Gastroesophageal sphincter (tissue), 4 donors: ENCODE data around the gene CMTM7. TPM values are rescaled to one million over a fixed set of nuclear protein-coding genes. Genes with fewer than 3 reads are reported as not detected.

Experiments used
- ATAC-seq: fragments of 150-250 bp; one replicate; pipeline ENCODE4 v1.9.1; 2016; ENCODE audit warnings: mild to moderate bottlenecking, moderate library complexity
- H3K27ac ChIP-seq, 4 donors: fragments of 200-600 bp; sonication (generic) in 3 of 4; 1 replicate in 3 of 4; 2 replicates in 1 of 4; pipeline ENCODE4 v1.5.1; 2016 to 2019
- H3K27me3 ChIP-seq: fragments of 200-600 bp; sonication (generic); one replicate; pipeline ENCODE4 v1.5.1; 2019
- H3K36me3 ChIP-seq, 2 donors: fragments of 200-600 bp; sonication (generic); one replicate each; pipeline ENCODE4 v1.5.1; 2019; ENCODE audit warnings: control low read depth in 1 of 2
- H3K4me1 ChIP-seq, 3 donors: fragments of 200-600 bp; sonication (generic); 1 replicate in 2 of 3; 2 replicates in 1 of 3; pipeline ENCODE4 v1.5.1; 2016 to 2019; ENCODE audit warnings: control low read depth in 2 of 3
- H3K4me3 ChIP-seq, 2 donors: fragments of 200-600 bp; sonication (generic); one replicate each; pipeline ENCODE4 v1.5.1; 2019; ENCODE audit warnings: mild to moderate bottlenecking in 1 of 2, moderate library complexity in 1 of 2
- H3K9me3 ChIP-seq, 3 donors: fragments of 200-600 bp; sonication (generic); one replicate each; pipeline ENCODE4 v1.5.1; 2017 to 2019; ENCODE audit warnings: control low read depth in 2 of 3
- EP300 ChIP-seq: sonication (generic); formaldehyde crosslinking; IDR thresholded peaks from one replicate; pipeline ENCODE4 v1.6.1; 2017; ENCODE audit warnings: antibody characterized with exemption, mild to moderate bottlenecking
- POLR2A ChIP-seq, 2 donors: fragments of 450-650 bp; IDR thresholded peaks; one replicate each; pipeline ENCODE4 v1.6.1; 2017; ENCODE audit warnings: antibody characterized with exemption in 2 of 2, mild to moderate bottlenecking in 2 of 2, moderate library complexity in 1 of 2
- POLR2AphosphoS5 ChIP-seq: sonication (generic); formaldehyde crosslinking; IDR thresholded peaks from one replicate; pipeline ENCODE4 v1.6.1; 2017; ENCODE audit warnings: antibody characterized with exemption
- WGBS, 2 donors: methylation state at CpG; one replicate each; pipeline ENCODE4 v1.1.5; 2018; ENCODE audit warnings: low coverage in 1 of 2; 5-methylcytosine and 5-hydroxymethylcytosine counted together
- total RNA-seq, 4 donors: library from RNA; depleted of rRNA; stranded (reverse); fragments of >200 nt; gene quantifications; one replicate each; pipeline ENCODE4 v1.1.0, GENCODE V29; 2016
- TF ChIP-seq, protein P1 (sequence below), 4 experiments: fragments of 200-600 bp in 2 of 4; fragments of 450-650 bp in 2 of 4; sonication (generic) in 1 of 4; IDR thresholded peaks; one replicate each; pipeline ENCODE4 v1.5.1; 2017 to 2019; ENCODE audit warnings: antibody characterized with exemption in 4 of 4, mild to moderate bottlenecking in 2 of 4, moderate library complexity in 2 of 4

CMTM7 gene
- total RNA-seq, 4 donors from 2014 or later: 2.9 to 7.0 (median 6.5) TPM

DNA sequence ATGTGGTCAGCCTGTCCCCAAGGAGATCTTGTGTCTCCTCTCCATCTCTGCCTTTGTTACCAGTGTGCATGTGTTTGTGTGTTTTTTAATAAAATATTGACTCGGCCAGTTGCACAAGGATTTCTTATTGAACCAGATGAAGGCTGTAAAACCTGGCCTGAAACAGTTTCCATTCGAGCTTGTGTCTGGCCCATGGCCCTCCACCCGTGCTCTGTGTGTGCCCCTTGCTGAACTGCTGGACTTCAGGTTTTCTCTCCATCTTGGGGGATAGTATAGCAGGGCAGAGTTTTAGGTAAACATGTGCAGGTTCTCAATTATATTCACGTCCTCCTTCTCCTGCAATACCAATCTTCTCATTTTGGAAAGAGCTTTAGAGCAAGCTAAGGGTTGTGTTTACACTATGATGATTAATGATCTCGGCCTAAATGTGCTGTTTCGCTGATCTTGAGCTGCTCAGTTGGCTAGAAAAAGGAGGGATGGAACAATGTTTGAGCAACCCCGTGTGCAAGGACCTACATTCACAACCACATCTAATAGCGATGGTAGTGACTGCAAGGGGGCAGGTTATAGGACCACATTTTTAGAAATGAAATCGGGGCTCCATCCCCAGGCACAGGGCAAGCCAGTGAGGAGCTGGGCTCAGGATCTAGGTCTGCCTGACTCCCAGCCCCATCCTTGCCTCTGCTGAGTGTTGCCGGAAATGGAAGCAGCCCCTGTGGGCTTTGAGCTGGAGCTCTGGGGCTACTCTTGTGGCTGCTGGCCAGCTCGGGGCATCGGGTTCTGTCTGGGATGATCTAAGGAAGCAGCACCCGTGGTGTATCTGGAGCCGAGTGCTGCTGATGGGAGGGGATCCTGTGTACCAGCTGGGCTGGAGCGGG is 63.3 kb downstream of the CMTM7 start:
- WGBS, 2 donors: 20 to 38% methylated on average over 6 to 8 of the region's 15 CpGs
- H3K36me3 ChIP-seq: peaks cover 0 to 8% of the 10 kb centered on the region in 2 donors
- peak; percentile 56 for ATAC-seq
- no peaks in the 10 kb centered on the region for H3K27me3 ChIP-seq
- TF ChIP-seq, protein P1, sequence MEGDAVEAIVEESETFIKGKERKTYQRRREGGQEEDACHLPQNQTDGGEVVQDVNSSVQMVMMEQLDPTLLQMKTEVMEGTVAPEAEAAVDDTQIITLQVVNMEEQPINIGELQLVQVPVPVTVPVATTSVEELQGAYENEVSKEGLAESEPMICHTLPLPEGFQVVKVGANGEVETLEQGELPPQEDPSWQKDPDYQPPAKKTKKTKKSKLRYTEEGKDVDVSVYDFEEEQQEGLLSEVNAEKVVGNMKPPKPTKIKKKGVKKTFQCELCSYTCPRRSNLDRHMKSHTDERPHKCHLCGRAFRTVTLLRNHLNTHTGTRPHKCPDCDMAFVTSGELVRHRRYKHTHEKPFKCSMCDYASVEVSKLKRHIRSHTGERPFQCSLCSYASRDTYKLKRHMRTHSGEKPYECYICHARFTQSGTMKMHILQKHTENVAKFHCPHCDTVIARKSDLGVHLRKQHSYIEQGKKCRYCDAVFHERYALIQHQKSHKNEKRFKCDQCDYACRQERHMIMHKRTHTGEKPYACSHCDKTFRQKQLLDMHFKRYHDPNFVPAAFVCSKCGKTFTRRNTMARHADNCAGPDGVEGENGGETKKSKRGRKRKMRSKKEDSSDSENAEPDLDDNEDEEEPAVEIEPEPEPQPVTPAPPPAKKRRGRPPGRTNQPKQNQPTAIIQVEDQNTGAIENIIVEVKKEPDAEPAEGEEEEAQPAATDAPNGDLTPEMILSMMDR (IDR thresholded peaks at IDR 0.05): no peak
- TF ChIP-seq EP300: no peak
- TF ChIP-seq POLR2AphosphoS5: no peak
- TF ChIP-seq POLR2A (IDR thresholded peaks at IDR 0.05): no peak
- no peak overlapping the region for H3K27ac ChIP-seq
- H3K4me1 ChIP-seq: peaks cover 5 to 30% (median 12%) of the 10 kb centered on the region in 3 donors
- no peaks in the 10 kb centered on the region for H3K9me3 ChIP-seq
- H3K4me3 ChIP-seq: no peak overlapping the region

DNA sequence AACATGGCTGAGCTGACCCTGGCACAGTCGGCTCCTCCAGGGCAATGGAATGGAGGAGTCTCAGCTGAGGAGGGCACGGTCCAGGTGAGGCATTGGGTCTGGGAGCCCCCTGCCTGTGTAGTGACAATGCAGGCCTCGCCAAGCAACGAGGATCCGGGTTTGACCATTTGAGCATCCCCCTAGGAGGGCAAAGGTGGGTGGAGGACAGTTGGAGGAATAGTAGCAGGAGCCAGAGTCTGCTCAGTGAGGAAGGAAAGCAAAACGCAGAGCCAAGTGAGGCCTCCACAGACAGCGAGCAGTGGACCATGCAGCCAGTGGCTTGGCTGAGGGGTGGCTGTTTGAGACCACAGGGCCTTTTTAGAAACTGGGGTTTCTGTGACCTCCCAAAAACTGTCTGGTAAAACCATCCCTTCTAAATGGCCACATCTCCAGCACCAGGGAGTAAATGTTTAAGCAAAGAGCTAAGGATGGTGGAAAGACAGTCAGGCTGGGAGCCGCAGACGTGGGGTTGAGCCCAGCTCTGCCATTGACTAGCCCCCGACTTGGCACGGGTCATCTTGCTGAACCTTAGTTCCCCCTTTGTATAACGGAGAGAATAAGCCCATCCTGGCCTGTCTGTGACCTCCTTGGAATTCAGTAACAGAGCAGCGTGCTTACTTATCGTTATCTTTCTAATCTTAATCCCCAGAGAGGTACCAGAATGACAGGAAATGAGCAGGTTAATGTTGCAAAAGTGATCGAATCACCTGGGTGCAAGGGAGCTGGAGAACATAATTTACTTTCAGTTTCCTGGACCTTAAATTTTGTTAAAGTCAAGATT is 64.2 kb downstream of the CMTM7 start:
- Histone ChIP-seq H3K4me3 (no peak overlapping the region), H3K9me3 (no peaks in the 10 kb centered on the region), H3K4me1 (peaks cover 5 to 30% (median 12%) of the 10 kb centered on the region in 3 donors), H3K36me3 (peaks cover 0 to 8% of the 10 kb centered on the region in 2 donors), H3K27ac (no peak overlapping the region), H3K27me3 (no peaks in the 10 kb centered on the region)
- WGBS, 2 donors: 80 to 90% methylated on average over 2 to 8 of the region's 15 CpGs
- no peak for ATAC-seq
- TF ChIP-seq, protein P1 (IDR thresholded peaks at IDR 0.05): no peak
- TF ChIP-seq POLR2A (IDR thresholded peaks at IDR 0.05) (no peak), POLR2AphosphoS5 (no peak), EP300 (no peak)

DNA sequence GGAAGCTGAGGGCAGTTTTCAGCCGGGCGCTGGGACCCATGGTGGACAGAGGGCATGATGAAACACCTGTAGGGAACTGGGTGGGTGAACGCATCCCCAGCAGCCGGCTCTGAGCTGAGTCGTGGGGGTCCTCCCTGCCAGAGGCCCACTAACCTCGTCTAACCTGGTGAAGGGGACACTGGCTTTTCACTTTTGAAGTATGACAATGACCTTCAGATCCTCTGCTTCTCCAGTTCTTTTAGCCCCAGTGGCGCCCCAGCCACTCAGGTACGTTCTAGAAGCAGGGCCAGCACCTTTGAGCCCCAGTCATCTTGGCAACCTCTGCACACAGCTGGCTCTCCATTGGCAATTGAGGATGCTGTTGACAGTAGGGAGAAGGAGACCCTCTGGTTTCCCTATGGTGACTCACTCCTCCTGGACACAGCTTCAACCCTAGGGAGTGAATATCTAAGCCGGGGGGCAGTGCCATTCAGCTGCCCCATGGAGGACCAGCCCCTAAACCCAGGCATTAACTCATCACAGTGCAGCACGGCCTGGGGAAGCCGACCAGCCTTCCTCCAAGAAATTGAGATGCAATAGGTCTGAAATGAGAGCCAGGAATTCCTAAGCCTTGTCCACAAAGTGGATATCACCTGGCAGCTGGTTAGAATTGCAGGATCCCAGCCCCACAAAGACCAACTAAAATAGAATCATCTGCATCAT is 64.9 kb downstream of the CMTM7 start:
- no peaks in the 10 kb centered on the region for H3K9me3 ChIP-seq
- H3K4me1 ChIP-seq: peaks cover 5 to 28% (median 12%) of the 10 kb centered on the region in 3 donors
- 95% methylated on average over 6 of the region's 11 CpGs; no CpG with 5 or more reads in 1 of the 2 donors for WGBS, 2 donors
- ATAC-seq: no peak
- H3K27me3 ChIP-seq: no peaks in the 10 kb centered on the region
- H3K36me3 ChIP-seq: peaks cover 0 to 8% of the 10 kb centered on the region in 2 donors
- TF ChIP-seq, protein P1 (IDR thresholded peaks at IDR 0.05): no peak
- TF ChIP-seq POLR2AphosphoS5 (no peak), EP300 (no peak), POLR2A (IDR thresholded peaks at IDR 0.05) (no peak)
- no peak overlapping the region for H3K27ac ChIP-seq
- H3K4me3 ChIP-seq: no peak overlapping the region

DNA sequence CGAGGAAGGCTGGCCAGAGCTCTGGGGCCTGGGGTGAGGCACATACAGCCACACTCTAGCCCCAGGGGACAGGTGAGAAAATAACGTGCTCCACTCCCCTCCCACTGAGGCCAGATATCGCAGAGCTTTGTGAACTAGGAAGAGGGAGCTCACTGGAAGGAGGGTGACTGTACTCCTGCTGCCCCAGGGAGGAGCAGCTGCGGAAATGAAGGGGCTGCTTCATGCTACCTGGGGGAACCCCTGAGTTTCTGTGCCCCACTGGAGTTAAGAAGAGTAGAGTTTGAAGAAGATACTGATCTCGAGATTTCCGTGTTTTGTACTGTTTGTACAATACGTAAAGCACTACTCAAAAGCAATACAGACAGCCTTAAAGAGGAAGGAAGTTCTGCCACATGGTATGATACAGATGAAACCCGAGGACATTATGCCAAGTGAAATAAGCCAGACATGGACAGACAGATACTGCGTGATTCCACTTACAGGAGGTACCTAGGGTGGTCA is 66.4 kb downstream of the CMTM7 start:
- Histone ChIP-seq H3K9me3 (no peaks in the 10 kb centered on the region), H3K27me3 (no peaks in the 10 kb centered on the region), H3K36me3 (peaks cover 0 to 8% of the 10 kb centered on the region in 2 donors), H3K4me1 (peaks cover 5 to 23% (median 12%) of the 10 kb centered on the region in 3 donors), H3K27ac (peak overlapping the region in 1 of 4 donors; percentile 32), H3K4me3 (no peak overlapping the region)
- TF ChIP-seq EP300: no peak
- TF ChIP-seq POLR2A (IDR thresholded peaks at IDR 0.05): no peak
- no peak for TF ChIP-seq POLR2AphosphoS5
- TF ChIP-seq, protein P1 (IDR thresholded peaks at IDR 0.05): no peak
- peak; percentile 42 for ATAC-seq
- WGBS, 2 donors: 71 to 83% methylated on average over 5 to 9 of the region's 9 CpGs
